ENCODE measurements around the gene RASSF10.

The RASSF10 gene

DNA sequence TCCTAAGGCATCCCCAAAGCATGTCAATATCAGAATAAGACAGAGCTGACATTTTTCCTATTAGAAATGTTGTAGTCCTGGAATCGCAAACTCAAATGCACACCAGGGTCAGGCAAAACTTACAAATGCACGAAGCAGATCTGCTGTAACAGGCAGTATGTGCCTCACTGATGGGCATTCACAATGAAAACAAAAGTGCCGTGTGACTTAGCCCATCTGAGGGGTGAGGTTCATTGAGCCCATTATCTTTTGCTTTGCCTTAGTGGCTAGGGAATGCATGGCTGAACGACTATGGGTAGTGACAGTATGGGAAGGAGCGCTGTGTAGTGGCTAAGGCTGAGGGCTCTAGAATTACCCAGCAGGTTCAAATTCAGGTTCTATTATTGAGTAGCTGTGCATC lies 43.1 kb upstream of the RASSF10 start:
- no peak for DNase-seq (ENCODE audit: low read depth)

DNA sequence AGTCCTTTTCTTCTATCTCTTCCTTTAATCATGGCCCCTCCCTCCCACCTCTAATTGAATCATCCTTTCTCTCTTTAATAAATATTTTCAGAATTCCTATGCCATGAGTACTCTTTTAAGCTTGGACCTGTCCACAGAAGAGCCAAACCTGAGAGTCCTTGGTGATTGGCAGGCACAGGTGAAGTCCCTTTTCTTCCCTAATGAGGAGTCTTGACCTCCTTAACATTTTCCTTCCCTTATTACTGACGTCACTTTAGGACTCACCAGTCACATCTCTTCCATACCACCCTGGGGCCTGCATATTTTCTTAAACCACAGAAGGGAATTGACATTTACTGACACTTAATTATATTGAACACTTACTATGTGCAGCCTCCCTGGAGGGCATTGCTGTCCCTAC lies 41.0 kb upstream of the RASSF10 start:
- TF ChIP-seq, protein P1, sequence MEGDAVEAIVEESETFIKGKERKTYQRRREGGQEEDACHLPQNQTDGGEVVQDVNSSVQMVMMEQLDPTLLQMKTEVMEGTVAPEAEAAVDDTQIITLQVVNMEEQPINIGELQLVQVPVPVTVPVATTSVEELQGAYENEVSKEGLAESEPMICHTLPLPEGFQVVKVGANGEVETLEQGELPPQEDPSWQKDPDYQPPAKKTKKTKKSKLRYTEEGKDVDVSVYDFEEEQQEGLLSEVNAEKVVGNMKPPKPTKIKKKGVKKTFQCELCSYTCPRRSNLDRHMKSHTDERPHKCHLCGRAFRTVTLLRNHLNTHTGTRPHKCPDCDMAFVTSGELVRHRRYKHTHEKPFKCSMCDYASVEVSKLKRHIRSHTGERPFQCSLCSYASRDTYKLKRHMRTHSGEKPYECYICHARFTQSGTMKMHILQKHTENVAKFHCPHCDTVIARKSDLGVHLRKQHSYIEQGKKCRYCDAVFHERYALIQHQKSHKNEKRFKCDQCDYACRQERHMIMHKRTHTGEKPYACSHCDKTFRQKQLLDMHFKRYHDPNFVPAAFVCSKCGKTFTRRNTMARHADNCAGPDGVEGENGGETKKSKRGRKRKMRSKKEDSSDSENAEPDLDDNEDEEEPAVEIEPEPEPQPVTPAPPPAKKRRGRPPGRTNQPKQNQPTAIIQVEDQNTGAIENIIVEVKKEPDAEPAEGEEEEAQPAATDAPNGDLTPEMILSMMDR (IDR thresholded peaks at IDR 0.05; ENCODE audit: insufficient read depth, low read depth, low read length, missing control alignments): no peak
- no peak overlapping the region for H3K4me3 ChIP-seq (ENCODE audit: low read depth, low read length)

More for the DNA sequence above, 43.1 kb upstream of the RASSF10 start:
- TF ChIP-seq, protein P1 (IDR thresholded peaks at IDR 0.05; ENCODE audit: insufficient read depth, low read depth, low read length, missing control alignments): no peak
- no peak overlapping the region for H3K4me3 ChIP-seq (ENCODE audit: low read depth, low read length)

DNA sequence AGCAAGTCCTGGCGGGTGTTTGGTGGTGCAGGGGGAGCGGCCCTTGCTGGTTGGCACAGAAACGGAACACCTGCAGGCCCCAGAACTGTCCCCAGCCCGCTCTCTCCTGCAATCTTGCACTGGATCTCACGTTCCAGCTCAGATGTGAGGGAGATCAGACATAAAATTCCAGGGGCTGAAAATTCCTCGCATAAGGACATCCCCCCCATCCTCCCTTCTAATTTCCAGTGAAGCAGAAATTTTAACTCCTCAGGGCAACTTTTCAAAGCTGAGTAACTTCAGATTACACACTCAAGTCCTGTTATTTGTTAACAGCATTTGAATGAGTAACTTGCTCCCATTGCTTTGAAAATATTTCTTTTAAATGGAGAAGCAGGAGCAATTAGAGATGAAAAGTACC lies 40.3 kb upstream of the RASSF10 start:
- TF ChIP-seq, protein P1 (IDR thresholded peaks at IDR 0.05; ENCODE audit: insufficient read depth, low read depth, low read length, missing control alignments): no peak
- DNase-seq (ENCODE audit: low read depth): no peak
- H3K4me3 ChIP-seq (ENCODE audit: low read depth, low read length): no peak overlapping the region

More for the DNA sequence above, 41.0 kb upstream of the RASSF10 start:
- no peak for DNase-seq (ENCODE audit: low read depth)

DNA sequence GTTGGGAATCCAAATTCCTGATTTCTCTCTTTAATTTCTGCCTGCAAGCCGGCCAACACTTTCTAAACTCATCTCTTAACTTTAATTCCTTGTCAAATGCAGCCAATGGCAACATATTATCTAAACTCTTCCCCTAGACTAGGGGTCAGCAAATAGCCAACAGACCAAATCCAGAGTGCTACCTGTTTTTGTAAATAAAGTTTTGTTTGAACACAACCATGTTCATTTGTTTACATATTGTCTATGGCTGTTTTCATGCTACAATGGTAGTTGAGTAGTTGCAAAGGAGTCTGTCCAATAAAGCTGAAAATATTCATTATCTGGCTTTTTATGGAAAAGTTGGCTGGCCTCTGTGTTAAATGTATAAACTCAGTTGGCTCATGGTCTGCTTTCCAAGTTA lies 37.2 kb upstream of the RASSF10 start:
- TF ChIP-seq, protein P1 (IDR thresholded peaks at IDR 0.05; ENCODE audit: insufficient read depth, low read depth, low read length, missing control alignments): no peak
- DNase-seq (ENCODE audit: low read depth): no peak

DNA sequence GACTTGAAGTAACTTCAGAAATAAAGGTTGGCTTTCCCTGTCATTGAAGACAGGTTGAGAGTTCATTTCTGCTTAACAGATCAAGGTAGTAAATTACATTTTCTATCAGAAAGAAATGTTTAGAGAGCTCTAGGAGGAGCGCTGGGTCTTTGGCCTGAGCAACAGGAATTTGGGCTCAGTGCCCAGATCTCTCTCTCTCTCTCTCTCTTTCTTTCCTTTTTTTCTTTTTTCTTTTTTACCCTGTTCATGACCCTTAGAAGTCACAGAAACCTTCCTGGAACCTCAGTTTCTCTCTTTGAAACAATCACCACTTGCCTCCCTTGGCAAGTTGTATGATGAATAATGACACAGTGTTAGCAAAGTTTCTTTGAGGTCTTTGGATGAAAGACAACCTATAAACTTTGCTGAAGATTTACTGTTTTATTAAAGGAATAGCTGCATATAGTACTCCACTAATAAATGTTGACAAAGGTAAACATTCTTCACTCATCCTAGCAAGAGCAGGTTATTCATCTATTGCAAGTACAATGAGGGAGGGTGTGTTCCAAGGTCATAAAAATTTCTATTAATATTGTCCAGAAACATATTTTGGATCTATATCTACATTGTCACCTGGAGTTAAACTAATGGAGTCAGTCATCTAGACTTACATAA lies 35.5 kb upstream of the RASSF10 start:
- TF ChIP-seq, protein P1 (IDR thresholded peaks at IDR 0.05; ENCODE audit: insufficient read depth, low read depth, low read length, missing control alignments): no peak

More for the DNA sequence above, 37.2 kb upstream of the RASSF10 start:
- H3K4me3 ChIP-seq (ENCODE audit: low read depth, low read length): no peak overlapping the region

DNA sequence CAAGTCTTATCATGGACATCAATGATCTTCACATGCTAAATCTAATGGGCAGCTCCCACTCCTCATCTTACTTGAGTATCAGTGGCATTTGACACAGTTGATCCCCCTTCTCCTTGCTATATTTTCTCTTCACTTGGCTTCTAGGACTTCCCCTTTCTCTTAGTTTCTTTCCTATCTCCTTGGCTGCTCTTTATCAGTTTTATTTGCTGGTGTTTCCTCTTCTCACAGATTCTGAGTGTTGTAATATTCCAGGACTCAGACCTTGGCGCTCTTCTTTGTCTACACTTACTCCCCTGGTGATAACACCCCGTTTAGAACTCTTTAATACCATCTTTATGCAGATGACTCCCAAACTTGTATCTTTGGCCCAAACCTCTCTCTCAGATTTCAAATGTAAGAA lies 33.9 kb upstream of the RASSF10 start:
- TF ChIP-seq, protein P1 (IDR thresholded peaks at IDR 0.05; ENCODE audit: insufficient read depth, low read depth, low read length, missing control alignments): no peak
- no peak for DNase-seq (ENCODE audit: low read depth)
- H3K4me3 ChIP-seq (ENCODE audit: low read depth, low read length): no peak overlapping the region

More for the DNA sequence above, 35.5 kb upstream of the RASSF10 start:
- H3K4me3 ChIP-seq (ENCODE audit: low read depth, low read length): no peak overlapping the region
- DNase-seq (ENCODE audit: low read depth): no peak
